ENCODE data around the gene LOXL1.

LOXL1 gene

DNA sequence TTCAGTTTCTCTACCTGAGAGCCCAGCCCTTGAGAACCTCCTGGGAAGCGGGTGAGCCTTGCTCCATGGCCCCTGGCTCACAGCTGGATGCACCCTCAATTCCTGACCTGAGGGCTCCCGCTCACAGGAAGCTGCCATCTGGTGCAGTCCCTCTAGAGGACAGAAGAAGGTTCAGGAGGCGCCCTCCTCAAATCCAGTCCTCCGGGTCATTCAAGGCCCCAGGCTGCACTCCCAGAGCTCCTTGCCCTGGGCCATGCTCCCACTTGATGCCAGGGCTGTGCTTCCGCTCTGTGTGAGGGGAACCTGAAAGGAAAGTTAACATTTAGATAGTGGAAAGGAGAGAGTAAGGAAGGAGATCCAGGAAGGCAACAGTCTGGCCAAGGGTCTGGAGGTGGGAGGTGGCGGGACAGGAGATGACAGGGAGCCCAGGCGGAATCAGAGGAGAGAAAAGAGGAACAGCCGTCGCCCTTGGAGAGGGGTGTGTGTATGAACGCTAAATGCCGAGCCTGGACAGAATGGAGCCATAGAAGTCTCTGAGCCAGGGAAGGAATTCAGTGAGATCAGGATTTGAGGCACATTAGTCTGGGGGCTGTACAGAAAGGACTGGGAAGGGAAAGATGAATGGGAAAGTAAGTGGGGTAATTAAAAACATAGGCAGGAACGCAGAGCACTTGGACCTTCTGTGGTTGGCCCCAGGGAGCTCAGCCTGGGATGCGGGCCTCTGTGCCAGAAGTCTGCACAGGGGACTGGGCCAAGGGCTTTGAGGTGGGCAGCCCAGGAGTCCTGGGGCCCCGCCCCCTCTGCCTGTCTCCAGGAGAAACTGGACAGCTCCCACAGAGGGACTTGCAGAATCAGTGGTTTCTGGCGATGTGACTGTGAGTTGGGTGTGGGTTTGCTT lies 26.8 kb upstream of the LOXL1 start:
- DNase-seq (ENCODE audit: low read depth in 2 of 2), result no peak

DNA sequence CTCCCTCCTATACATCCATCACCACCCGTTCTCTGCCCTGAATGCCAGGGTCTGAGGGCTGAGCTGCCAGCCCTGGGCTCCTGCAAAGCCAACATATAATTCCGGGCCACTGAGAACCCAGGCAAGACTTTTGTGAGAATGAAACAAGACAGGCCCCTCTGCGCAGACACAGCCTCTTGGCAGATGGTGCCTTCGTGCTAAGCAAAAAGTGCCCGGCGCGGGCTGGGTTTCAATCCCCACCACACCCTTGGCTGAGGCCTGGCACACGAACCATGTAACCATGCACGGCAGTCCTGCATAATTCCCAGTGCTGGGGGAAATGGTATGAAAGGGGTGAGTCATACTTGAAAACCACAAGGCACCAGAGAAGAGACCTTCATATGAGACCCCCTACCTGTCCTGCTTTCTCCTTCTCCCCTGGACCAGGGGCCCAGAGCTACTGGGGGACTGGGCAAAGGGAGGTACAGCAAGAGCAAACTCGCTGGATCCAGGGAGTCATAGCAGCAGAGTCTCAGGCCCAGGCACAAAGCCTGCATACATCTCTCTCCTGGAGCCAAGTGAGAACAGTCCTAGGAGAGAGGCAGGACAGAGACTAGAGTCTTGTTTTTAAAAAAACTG lies 26.1 kb upstream of the LOXL1 start:
- DNase-seq (ENCODE audit: low read depth in 2 of 2), result no peak

DNA sequence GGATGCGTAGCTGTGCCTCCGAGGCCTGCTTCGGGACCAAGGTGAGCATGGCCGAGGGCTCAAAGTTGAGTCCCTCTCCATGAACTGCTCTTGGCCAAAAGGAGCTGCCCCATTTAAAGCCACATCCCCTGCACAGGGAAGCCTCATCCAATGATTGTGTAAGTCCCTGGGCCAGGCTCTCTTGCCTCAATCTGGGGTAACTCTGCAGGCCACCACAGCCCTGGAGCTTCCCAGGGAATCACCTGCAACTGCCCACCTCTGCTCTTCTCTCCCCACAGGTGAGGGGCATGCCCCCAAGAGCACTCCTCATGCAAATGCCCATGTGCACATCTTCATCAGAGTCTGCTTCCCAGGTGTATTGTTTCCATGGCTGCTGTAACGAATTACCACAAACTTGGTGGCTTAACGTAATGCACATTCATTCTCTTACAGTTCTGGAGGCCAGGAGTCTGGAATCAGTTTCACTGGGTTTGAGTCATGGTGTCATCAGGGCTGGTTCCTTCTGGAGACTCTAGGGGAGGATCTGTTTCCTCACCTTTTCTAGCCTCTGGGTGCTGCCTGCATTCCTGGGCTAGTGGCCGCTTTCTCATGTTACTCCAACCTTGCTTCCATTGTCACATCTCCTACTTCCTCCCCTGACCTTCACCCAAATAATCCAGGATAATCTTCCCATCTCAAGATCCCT lies 25.0 kb upstream of the LOXL1 start:
- no peak for DNase-seq (ENCODE audit: low read depth in 2 of 2)

DNA sequence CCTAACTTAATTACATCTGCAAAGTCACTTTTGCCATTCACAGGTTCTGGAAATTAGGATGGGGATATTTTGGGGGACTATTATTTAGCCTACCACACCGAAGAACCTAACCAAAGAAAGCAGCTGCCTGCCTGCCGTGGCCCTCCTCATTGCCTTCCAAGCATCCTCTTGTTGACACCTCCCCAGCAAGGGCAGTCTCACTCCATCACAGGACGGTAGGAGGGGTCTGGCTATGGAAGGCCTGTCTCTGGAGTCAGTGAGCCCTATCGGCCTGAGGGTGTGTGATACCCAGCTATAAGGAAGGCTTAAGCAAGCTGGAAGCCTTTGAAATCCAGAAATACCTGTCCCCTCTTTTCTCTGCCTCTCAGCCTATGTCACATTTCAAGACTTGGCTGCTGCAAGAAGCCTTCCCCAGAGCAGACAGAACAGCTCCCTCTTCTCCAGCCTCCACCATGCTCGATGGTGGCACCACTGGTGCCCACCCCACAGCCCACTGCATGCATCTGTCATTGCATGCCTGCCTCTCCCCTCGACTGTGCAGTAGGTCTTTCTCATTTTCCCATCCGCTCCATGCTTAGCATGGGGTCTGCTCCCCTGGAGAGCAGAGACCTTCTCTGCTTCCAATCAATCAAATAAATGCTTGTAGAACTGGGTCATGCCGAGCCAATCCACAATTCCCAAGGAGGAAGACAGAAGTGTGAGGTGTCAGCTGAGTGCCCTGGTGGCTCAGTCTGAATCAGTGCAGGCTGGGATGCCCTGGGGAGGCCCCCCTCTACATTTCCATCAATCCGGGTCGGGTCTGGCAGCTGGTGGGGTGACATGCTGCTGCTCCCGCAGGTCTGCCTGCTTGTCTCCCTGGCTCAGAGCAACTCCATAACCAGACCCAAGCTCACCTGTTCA lies 23.9 kb upstream of the LOXL1 start:
- DNase-seq (ENCODE audit: low read depth in 2 of 2), result no peak

DNA sequence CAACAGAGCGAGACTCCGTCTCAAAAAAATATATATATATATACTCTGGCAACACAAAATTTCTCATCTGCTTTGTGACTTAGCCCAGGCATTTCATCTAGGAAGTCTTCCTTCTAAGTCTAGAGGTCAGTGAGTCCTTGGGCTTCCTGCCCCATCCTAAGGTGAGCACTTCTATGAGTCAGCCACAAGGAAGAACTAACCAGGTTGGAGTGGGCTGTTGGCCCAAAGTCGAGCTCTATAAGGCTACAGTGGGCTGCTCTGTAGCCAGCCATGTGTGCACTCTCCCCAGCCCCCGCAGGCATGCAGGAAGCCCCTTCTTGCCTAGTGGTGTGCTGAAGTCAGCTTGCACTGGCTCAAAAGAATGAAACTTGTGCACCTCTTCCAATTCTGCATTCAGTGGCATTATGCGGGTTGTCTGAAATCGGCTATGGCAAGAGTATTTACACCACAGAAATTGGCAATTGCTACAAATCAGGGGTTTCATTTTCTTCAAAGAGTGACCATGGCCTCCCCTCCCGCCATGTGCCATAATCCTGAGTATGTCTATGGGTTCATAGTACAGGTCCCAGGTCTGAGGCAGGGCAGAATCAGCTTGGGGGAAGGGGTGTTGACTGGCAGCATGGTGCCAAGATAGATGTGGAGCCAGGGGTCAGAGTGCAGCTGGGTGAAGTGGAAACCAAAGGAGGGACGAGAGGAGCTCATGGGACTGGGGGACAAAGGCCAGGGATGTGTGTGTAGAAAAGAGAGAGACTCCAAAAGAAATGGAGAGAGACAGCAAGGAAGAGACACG lies 22.0 kb upstream of the LOXL1 start:
- DNase-seq (ENCODE audit: low read depth in 2 of 2), result no peak

DNA sequence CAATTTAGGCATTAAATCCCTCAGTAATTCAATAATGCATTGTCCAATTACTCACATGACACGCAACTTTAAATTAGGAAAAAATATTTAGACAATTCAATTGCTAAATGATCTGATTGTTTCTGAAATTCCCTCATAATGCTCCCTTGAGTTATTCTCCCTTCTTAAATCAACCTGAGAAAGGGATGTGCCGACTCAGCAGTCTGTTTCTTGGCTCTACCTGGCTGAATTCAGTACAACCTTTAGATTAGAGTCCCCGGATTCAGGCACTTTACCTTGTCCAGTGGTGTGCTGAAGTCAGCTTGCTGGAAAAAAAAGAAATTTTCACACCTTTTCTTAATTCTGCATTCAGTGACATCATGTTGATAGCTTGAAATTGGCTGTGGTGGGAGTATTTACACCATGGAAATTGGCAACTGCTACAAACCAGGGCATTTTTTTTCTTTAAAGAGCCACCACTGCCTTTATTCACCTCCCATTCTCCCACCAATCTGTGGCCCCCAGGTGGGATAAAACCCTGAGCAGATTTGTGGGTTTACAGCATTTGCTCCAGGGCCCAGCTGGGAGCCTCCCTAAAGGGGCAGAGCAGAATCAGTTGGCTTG lies 20.9 kb upstream of the LOXL1 start:
- DNase-seq (ENCODE audit: low read depth in 2 of 2), result no peak

DNA sequence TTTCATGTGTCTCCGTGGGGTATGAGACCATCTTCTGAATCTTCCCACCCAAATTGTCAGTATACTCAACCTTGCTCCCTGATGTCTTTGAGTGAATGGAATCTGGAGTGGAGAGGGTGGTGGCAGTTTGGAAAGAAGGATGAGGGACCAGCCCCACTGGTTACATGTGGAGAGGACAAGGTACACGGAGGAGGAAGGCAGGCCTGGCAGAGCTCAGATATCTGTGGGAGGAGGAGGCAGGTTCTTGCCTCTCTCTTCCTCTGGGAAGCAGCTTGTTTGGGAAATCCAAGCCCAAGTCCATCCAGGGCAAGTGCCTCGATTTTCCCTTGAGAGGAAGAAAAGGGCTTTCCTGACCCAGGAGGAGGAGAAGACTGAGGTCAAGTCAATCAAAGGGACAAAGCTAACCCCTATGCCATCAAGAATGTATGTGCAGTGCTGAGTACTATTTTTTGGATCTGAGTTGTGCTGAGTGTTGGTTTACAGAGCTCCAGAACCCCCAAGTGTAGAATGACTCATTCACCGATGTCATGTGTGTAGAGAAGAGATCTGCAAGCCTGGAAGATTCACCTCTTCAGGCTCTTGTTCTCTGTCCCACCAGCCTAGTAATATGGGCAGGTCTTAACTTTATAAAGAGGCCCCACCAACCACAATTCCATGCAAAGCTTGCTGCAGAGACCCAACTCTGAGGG lies 19.8 kb upstream of the LOXL1 start:
- no peak for DNase-seq (ENCODE audit: low read depth in 2 of 2)

DNA sequence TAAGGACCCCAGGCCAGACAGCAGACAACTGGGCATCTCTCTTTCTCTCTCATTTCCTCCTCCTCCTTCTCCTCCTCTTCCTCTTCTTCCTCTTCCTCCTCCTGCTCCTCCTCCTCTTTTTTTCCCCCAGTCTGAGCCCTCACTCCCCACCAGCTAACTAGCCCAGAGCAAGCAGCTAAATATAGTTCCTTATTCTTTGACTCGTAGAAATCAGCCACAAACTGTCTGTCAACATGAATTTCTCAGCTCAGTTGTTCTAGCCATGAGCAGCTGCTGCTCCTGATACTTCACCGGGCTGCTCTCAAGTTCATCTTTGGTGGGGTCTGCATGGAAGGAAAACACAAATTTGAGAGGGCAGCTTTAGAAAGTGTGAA lies 19.2 kb upstream of the LOXL1 start:
- DNase-seq (ENCODE audit: low read depth in 2 of 2), result no peak

DNA sequence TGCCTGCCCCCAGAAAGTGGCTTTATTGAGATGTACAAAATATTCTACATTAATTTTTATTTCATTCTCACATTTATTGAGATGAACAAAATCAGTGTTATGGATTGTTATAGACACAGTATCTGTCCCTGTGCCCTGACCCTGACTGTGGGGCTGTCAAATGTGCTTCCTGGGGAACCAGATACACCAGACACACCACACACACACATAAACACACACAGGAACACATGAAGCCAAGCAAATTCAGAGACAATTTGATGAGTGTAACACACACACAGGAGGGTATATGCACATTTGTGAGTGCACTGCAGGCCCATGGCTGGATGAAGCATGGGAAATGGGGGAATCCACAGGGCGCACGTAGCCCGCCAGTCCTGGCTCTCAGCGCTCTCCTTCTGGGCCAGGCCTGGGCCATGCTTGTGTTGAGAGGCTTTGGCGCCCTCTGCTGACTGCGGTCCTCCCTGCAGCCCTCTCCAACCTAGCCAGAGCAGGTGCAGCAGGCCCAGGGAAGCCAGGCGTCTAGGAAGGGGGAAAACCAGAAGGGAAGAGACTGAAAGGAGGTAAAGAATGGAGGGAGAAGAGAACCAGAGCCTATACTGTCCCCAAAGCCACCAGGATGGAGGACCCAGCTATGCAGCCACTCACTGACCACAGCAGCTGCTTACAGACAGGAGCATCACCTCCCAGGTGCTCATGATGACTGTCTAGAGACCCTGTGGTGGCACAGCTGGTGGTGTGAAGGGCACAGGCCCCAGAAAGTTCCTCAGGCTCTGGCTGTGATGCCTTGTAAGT lies 18.0 kb upstream of the LOXL1 start:
- DNase-seq (ENCODE audit: low read depth in 2 of 2), result no peak

DNA sequence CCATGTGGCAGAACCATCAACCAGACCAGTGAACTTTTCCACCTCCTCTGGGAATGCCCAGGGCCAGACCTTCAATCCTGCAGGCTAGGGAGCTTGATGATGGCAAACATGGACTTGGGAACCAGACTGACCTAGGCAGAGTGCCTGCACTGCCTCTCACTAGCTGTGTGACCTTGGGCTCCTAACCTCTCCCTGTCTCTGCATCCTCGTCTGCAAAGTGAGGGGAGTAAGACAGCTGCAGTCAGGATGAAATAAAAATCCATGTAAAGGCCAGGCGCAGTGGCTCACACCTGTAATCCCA lies 17.5 kb upstream of the LOXL1 start:
- no peak for DNase-seq (ENCODE audit: low read depth in 2 of 2)

DNA sequence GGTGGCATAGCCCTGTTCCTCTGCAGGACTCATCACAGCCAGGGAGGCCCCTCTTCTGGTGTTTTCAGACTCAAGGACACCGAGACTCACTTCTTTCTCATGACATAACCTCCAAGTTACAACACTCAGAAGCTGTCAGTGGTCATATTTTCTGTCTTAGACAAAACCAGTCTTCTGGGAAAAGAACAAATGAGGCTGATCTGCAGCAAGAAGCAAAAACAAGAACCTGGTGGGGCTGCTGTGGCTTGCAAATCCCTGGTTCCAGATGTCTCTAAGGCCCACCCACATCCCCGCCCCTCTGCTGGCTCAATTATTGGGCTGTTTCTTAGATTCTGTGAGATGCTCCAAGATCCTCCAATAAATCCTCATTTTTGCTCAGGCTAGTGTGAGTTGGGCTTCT lies 16.6 kb upstream of the LOXL1 start:
- DNase-seq (ENCODE audit: low read depth in 2 of 2), result no peak

DNA sequence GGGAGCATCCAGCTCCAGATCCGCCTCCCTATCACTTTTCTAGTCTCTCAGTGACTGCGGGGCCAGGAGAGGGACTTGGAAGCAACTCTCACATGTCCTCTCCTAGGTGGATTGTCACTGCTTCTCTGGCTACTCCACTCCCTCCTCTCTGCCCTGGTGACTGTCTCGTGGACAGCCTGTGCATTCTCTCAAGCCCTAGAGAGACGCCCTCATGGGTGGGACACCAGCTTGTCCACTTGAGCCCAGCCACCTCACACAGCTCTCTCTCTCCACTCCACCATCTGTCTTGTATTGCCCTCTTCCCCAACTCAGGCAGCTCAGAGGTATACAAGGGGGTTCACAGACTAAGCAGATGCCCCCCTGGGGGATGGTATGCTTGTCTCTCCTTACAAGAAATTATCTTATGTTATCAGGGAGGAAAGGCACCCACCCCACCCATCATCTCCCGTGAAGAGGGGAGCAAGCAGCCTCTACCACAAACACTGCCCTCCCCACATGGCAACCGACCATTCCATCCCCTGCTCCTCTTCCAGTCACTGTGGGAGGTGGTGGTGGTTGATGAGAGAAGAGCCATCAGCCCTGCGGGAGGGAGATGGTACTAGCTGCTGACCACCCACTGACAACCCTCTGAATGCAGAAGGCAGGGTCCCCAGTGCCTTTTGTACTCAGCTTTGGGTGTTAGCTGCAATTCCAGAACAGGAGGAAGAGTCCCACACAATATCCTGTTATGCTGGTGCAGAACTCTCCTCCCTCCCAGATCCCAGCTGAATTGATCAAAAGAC lies 15.5 kb upstream of the LOXL1 start:
- DNase-seq (ENCODE audit: low read depth in 2 of 2), result no peak

DNA sequence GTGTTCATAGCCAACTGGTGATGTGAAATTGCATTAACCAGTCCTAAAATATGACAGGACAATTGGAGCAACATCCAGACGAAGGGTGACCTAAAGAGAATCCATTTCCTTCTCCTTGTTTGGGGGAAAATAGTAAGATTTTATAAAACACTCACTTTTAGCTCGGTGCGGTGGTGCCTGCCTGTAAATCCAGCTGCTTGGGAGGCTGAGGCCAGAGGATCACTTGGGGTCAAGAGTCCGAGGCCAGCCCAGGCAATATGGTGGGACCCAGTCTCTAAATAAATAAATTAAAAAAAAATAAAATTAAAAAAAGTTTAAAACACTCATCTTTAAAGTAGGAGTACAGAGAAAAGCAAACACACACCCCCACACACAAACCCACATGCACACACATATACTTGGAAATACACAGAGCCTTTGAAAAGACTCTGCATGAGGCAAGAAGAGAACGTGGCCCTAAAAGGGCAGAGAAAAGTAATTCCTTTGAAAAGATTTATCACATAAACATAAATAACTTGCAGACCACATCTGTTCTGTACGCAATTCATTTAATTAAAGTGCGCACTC lies 14.1 kb upstream of the LOXL1 start:
- no peak for DNase-seq (ENCODE audit: low read depth in 2 of 2)

DNA sequence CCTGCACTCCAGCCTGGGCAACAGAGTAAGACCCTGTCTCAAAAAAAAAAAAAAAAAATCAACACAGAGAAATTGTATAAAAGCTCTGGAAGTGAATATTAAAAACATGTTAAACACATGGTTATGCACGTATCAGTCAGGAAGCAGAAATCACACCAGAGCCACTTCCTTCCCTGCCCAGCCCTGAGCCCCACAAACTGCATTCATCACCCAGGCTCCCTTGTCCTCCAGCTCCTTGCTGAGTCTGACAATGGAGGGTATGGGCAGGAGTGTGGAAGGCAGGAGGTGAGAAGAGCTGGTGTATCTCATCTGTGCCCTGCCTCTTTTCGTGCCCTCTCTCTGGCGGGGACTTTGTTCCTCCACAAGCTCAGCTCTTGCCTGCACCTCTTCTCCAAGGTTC lies 12.1 kb upstream of the LOXL1 start:
- no peak for DNase-seq (ENCODE audit: low read depth in 2 of 2)

DNA sequence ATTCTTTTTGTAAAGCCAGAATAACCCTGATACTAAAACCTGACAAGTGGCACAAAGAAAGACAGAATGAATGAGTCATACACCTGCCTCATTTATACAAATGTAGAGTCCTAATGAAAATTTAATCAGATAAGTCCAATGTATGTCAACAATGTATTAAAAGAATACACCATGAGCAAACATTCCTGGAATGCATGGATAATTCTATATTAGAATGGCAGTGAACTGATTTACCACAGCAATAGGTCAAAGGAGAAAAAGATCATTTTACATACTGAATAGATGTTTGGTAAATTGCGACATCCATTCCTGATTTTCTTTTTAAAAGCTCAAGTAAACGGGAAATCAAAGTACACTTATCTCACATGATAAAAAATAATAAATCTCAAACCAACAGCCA lies 11.2 kb upstream of the LOXL1 start:
- no peak for DNase-seq (ENCODE audit: low read depth in 2 of 2)

DNA sequence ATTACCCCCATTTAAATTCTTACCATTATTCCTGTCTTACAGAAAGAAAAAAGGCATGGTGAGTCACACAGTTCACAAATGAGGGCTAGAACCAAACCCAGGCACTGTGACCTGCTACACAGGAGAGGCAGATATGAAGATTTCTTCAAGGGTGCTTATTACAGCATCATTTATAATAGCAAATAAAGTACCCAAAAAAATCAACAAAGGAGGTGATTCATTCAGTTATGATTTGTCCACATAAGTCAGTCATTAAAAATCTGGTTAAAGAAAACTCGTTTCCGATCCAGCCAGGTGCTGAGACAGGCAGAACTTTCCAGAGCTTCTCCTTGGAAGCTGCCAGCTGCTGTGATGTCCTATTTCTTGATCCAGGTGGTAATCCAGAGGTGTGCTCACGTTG lies 7.5 kb upstream of the LOXL1 start:
- no peak for DNase-seq (ENCODE audit: low read depth in 2 of 2)

DNA sequence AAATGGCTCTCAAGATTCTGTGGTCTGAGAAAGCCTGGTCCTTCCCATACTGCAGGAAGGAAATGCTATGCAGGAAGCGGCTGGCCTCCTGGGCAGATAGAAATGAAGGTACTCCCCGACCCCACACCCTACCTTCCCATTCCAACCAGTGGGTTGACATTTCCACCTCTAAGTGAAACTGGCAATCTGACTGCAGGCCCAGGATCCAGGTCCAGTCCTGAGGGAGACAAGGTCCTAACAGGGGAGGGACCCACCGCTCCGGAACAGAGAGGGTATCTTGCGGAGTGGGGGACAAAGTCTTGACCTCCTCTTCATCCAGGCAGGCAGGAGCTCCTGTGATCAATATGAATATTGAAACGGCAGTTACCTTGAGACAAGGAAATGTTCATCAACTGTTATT lies 6.6 kb upstream of the LOXL1 start:
- DNase-seq (ENCODE audit: low read depth in 2 of 2), result no peak

DNA sequence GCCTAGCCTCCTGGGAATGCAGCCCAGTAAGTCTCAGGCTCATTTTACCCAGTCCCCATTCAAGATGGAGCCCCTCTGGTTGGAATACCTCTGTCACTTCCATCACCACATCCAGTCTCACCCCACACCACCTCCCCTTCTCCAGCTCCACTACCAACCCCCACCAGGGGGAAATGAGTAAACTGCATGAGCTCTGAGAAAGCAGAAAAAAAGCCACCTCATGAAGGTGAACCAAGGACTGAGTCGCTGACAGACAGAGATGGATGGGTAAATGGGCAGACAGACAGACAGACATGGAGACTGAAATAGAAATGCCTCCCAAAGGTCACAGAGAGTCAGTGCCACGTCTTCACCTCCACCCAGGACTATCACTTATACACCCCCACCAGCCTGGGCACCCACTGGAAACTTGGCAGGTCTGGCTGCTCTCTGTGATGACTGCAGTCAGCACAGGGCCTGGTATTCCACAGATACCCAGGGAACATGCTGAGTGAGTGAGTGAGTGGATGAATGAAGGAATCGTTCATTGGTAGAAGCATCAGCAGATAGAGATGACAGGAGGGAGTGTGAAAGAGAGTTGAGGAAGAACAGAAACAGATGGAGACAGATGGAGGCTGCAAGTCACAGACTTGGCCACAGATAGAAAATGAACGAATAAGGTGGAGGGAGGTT lies 4.9 kb upstream of the LOXL1 start:
- no peak for DNase-seq (ENCODE audit: low read depth in 2 of 2)

Measured in fibroblast of skin of left biceps (primary cell).